K562 (cell line): Measurements from ENCODE around the gene TCF19. TPM values are rescaled to one million over a fixed set of nuclear protein-coding genes. Genes with fewer than 3 reads are reported as not detected.

ENCODE experiments used
- CHD7 ChIP-seq: fragments of 200-600 bp; sonication (generic); IDR thresholded peaks from one replicate; pipeline ENCODE4 v1.6.1; 2012; ENCODE audit warnings: mild to moderate bottlenecking, low read depth, low read length, inconsistent platforms
- HLTF ChIP-seq: fragments of 450-650 bp; IDR thresholded peaks from 2 replicates; pipeline ENCODE4 v1.6.1; 2016
- MYC ChIP-seq, 2 experiments: fragments of 250-450 bp in 1 of 2; sonication (Bioruptor Pico) in 1 of 2; IDR thresholded peaks; 2 replicates each; pipeline versions ENCODE4 v1.5.1 to v1.6.1; 2012 to 2021; ENCODE audit warnings: low read depth in 2 of 2, borderline replicate concordance in 1 of 2, improper control_type of control experiment in 1 of 2, low read length in 1 of 2, mild to moderate bottlenecking in 1 of 2, moderate library complexity in 1 of 2
- PATZ1 ChIP-seq: fragments of 250-450 bp; sonication (Bioruptor Pico); IDR thresholded peaks from 2 replicates; pipeline ENCODE4 v1.5.0; 2020; ENCODE audit warnings: mild to moderate bottlenecking, borderline replicate concordance
- SNAPC5 ChIP-seq: fragments of 250-450 bp; sonication (Bioruptor Pico); IDR thresholded peaks from 2 replicates; pipeline ENCODE4 v1.8.0; 2021; ENCODE audit warnings: moderate library complexity, mild to moderate bottlenecking, inconsistent platforms
- TAL1 ChIP-seq: fragments of 450-650 bp; IDR thresholded peaks from 2 replicates; pipeline ENCODE4 v1.6.1; 2016; ENCODE audit warnings: mild to moderate bottlenecking
- ZC3H11A ChIP-seq: IDR thresholded peaks from 2 replicates; pipeline ENCODE4 v1.6.1; 2012; ENCODE audit warnings: low read depth, low read length, improper control_type of control experiment
- ZSCAN29 ChIP-seq: fragments of 450-650 bp; IDR thresholded peaks from 2 replicates; pipeline ENCODE4 v1.6.1; 2017
- polyA plus RNA-seq, 8 experiments: library from polyadenylated mRNA; depleted of rRNA in 4 of 8; stranded (reverse) in 5 of 8; unstranded in 3 of 8; fragments of >200 nt; fragmentation: Nextera tagmentation in 2 of 8; fragmentation: Illumina TruSeq in 1 of 8; extraction: Ambion mirVana in 2 of 8; extraction: Trizol in 1 of 8; gene quantifications; 2 replicates each; pipeline versions ENCODE4 v1.2.1 to v1.2.3, GENCODE V29; 2011 to 2014; ENCODE audit warnings: inconsistent platforms in 1 of 8, missing spikeins in 1 of 8
- total RNA-seq, 7 experiments: library from RNA; depleted of rRNA in 6 of 7; stranded (reverse); fragments of >200 nt in 6 of 7; fragmentation: Illumina TruSeq in 2 of 7; extraction: Trizol in 2 of 7; gene quantifications; 2 replicates each; pipeline versions ENCODE4 v1.2.1 to v1.2.3, GENCODE V29; 2011 to 2021; ENCODE audit warnings: low replicate concordance in 1 of 7

Gene TCF19
- total and polyA plus RNA-seq, 9 of the 15 experiments (the other 6 are each of a cell fraction or from before 2014, with no cell fraction given) = 4.2 to 42.5 (median 25.7) TPM

GRCh38 chr6:31122791-31123706, 35.3 kb upstream of the TCF19 start (continued):
- no peak for TF ChIP-seq CHD7
- no peak for TF ChIP-seq ZC3H11A
- no peak for TF ChIP-seq HLTF
- TF ChIP-seq SNAPC5 (CRISPR knock-in tag) = no peak
- no peak for TF ChIP-seq ZSCAN29
- no peak for TF ChIP-seq PATZ1 (CRISPR knock-in tag)
- TF ChIP-seq TAL1 = no peak
- peak; percentile 51 for TF ChIP-seq MYC (IDR thresholded peaks at IDR 0.05; ENCODE audit: low read depth, low read length)
- no peak for TF ChIP-seq MYC (CRISPR knock-in tag; IDR thresholded peaks at IDR 0.05; ENCODE audit: borderline replicate concordance, low read depth)
